GM19328 (cell line): ENCODE results near the gene DRD2.

ENCODE experiments used
- ATAC-seq: cut with Tn5 transposase; IDR thresholded peaks from one replicate; pipeline ENCODE4 v1.9.1; 2021; ENCODE audit warnings: mild to moderate bottlenecking, moderate library complexity; ENCODE audit not compliant: unreplicated experiment

Gene DRD2

DNA sequence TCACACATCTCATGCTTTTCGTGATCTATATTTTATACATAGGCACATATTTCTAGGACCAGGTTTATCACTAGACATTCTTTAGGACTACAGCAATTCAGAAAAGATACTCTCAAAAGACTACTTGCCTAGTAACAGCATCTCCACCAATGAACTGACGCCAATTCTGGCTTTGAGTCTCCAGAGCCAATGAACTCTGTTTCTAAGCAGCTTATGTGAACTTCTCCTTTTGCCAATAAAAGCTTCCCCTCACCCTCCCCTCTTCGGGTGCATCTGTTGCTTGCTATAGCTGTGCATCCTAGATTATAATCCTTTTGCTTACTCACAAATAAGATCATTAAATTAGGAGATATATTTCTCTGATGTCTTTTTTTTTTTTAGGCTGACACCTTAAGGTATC lies 99.0 kb downstream of the DRD2 start:
- ATAC-seq, result peak; percentile 68

GRCh38 chr11:113375402-113375801 lies 99.8 kb downstream of the DRD2 start:
- ATAC-seq, result no peak

DNA sequence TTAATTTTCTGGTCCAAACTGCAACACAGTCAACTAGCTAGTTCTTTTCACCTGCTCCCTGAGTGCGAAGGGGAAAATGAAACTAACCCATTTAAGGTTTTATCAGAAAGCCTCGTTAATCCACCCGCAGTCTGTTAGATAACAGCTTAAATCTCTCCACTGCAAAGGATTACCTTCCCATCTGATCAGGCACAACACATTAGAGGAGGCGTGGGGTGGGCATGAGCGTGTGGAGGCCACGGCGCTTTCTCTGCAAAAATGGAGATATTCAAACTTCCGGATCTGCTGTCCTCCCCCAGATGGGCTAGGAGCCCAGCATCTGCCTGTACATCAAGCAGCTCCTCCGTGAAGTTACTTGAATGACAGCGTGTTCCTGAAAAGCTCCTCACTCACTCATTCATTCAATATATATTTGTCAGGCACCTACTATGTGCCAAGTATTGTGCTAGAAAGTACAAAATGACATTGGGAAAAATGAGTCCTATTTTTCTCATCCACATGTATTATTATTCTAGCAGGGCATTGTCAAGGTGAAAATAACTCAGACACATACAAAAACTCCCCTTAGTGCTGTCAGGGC lies 101.1 kb downstream of the DRD2 start:
- no peak for ATAC-seq

GRCh38 chr11:113373306-113373705 lies 101.9 kb downstream of the DRD2 start:
- no peak for ATAC-seq

GRCh38 chr11:113372309-113372708 lies 102.9 kb downstream of the DRD2 start:
- ATAC-seq, result no peak

DNA sequence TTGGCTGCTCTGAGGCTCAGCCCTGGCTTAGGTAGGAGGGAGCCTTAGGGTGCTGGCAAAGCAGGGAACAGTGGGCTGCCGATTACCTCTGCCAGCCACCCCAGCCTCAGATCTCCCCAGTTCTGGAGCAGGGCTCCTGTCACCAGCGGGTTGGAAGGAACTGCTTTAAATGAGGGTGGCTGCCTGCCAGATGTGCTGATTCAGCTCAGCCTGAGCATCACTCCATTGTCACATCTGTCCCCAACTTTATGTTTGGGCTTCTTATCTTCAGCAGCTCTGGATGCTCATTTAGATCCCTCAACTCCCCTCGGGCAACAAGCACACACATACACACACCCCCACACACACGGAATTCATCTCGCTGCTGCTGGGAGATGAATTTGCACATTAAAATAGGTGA lies 104.6 kb downstream of the DRD2 start:
- ATAC-seq, result no peak

- no peak for ATAC-seq
Measured at GRCh38 chr11:113369411-113369810, 105.8 kb downstream of the DRD2 start.

DNA sequence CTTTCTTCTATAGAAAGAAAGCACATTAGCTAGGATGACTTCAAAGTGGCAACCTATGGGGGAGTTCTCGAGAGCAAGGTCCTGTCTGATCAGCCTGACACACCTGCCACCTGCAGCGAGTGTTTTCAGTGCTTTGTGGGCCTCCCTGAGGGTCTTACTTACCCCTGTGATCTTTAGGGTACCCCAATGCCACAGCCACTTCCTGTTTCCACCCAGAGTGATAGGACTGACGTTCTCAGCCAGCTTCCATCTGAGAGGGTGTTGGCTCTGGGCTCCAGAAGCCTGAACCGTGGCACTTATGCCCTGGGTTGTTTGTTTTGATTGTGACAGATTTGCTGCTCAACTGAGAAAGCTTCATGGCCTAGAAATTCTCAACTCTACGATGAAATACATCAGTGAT lies 109.3 kb downstream of the DRD2 start:
- ATAC-seq, result no peak

DNA sequence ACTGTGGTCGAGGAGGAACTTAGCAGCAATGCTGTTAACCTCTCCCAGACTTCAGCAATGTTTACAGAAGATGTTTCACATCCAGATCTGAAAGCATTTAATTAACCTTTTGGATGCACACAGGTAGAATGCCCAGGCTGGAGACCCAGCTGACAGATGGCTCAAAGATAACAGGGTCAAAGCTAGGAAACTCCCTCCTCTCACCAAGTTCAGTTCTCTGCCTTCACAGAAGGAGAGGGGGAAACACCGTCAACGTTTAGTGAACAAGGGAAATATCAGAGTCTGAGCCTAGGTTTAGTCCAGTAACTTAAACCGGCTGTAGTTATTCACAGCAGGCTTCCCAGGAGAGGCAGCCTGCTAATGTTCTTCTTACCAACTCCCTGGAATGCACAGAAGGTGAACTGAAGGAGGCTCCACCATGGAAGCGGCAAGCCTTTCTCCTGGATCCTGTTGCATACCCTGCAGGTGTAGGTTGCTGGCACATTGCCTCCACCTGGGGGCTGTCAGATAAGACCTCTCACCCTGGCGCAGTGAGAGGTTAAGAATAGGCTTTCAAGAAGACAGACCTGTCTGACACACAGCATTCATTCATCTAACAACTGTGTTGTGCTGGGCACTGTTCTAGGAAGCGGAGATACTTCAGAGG lies 111.1 kb downstream of the DRD2 start:
- no peak for ATAC-seq

DNA sequence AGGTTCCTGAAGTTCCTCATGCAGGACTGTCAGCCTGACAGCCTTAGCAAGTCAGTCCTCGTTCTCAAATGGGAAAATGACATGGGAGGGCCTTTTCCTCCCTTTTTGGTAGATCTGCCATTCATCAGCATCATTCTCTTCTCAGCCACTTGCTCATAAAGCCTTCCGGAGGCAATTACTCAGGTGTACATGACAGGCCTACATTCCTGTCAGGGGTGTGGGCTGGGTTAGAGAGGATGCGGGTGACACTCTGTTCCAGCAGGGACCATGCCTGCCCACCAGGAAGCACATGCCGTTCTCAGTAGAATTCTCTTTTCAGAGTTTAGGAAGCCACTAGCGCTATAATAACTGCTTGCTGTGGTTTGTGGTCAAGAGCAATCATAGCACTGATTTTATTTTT lies 111.8 kb downstream of the DRD2 start:
- ATAC-seq, result no peak
